H9 (cell line): ENCODE data around the gene ZNF584. TPM values are rescaled to one million over a fixed set of nuclear protein-coding genes. Genes with fewer than 3 reads are reported as not detected.
"Not testable (repeated sequence)": the region's sequence is repeated elsewhere in the genome, so short reads cannot be mapped to it uniquely, and the experiment has no call there.

Experiments
- DNase-seq: peaks from one replicate; pipeline ENCODE4 v3.0.0-alpha.2; 2017
- H2AFZ ChIP-seq: one replicate; pipeline ENCODE4 v1.6.1; 2013; ENCODE audit warnings: mild to moderate bottlenecking, low read length, control low read depth, moderate library complexity
- H2AK5ac ChIP-seq: 2 replicates; pipeline ENCODE4 v1.6.1; 2013; ENCODE audit warnings: low read length, control low read depth, mixed read lengths; ENCODE audit not compliant: insufficient read length
- H2BK120ac ChIP-seq: one replicate; pipeline ENCODE4 v1.6.1; 2013; ENCODE audit warnings: low read depth, mild to moderate bottlenecking, low read length, control low read depth, inconsistent platforms; ENCODE audit not compliant: poor library complexity, severe bottlenecking
- H2BK12ac ChIP-seq: 2 replicates; pipeline ENCODE4 v1.6.1; 2013; ENCODE audit warnings: low read length, control low read depth, mixed read lengths, low read depth; ENCODE audit not compliant: insufficient read length
- H2BK15ac ChIP-seq: 2 replicates; pipeline ENCODE4 v1.6.1; 2013; ENCODE audit warnings: low read depth, low read length, control low read depth
- H2BK20ac ChIP-seq: one replicate; pipeline ENCODE4 v1.6.1; 2013; ENCODE audit warnings: low read depth, mild to moderate bottlenecking, low read length, control low read depth, inconsistent platforms; ENCODE audit not compliant: poor library complexity, severe bottlenecking
- H2BK5ac ChIP-seq: 2 replicates; pipeline ENCODE4 v1.6.1; 2013; ENCODE audit warnings: low read length, control low read depth, mixed read lengths; ENCODE audit not compliant: insufficient read length
- H3K14ac ChIP-seq: 2 replicates; pipeline ENCODE4 v1.6.1; 2013; ENCODE audit warnings: low read length, control low read depth; ENCODE audit not compliant: insufficient read depth
- H3K18ac ChIP-seq: 2 replicates; pipeline ENCODE4 v1.6.1; 2013; ENCODE audit warnings: low read depth, mild to moderate bottlenecking, mixed read lengths, low read length, control low read depth; ENCODE audit not compliant: insufficient read length
- H3K23ac ChIP-seq: 2 replicates; pipeline ENCODE4 v1.6.1; 2013; ENCODE audit warnings: low read length, control low read depth, mixed read lengths, low read depth; ENCODE audit not compliant: insufficient read length
- H3K23me2 ChIP-seq: 2 replicates; pipeline ENCODE4 v1.6.1; 2013; ENCODE audit warnings: low read depth, mild to moderate bottlenecking, mixed read lengths, low read length, control low read depth; ENCODE audit not compliant: insufficient read length, poor library complexity, severe bottlenecking
- H3K27ac ChIP-seq: 2 replicates; pipeline ENCODE4 v1.5.1; 2013; ENCODE audit warnings: low read length, control low read depth, mixed read lengths, low read depth; ENCODE audit not compliant: insufficient read length
- H3K27me3 ChIP-seq: 2 replicates; pipeline ENCODE4 v1.6.1; 2013; ENCODE audit warnings: low read length, control low read depth, inconsistent platforms; ENCODE audit not compliant: insufficient read depth
- H3K4ac ChIP-seq: 2 replicates; pipeline ENCODE4 v1.6.1; 2013; ENCODE audit warnings: low read depth, mild to moderate bottlenecking, control low read depth, inconsistent platforms, low read length, moderate library complexity
- H3K4me1 ChIP-seq: 2 replicates; pipeline ENCODE4 v1.6.1; 2013; ENCODE audit warnings: low read length, control low read depth, inconsistent platforms; ENCODE audit not compliant: insufficient read depth
- H3K4me2 ChIP-seq: 2 replicates; pipeline ENCODE4 v1.6.1; 2013; ENCODE audit warnings: low read length, control low read depth, mixed read lengths; ENCODE audit not compliant: insufficient read length, insufficient read depth
- H3K56ac ChIP-seq: 2 replicates; pipeline ENCODE4 v1.6.1; 2013; ENCODE audit warnings: low read depth, mild to moderate bottlenecking, mixed read lengths, low read length, control low read depth; ENCODE audit not compliant: insufficient read length
- H3K79me1 ChIP-seq: 2 replicates; pipeline ENCODE4 v1.6.1; 2013; ENCODE audit warnings: low read depth, mild to moderate bottlenecking, moderate library complexity, low read length, control low read depth, inconsistent platforms; ENCODE audit not compliant: insufficient read depth, poor library complexity, severe bottlenecking
- H3K79me2 ChIP-seq: 2 replicates; pipeline ENCODE4 v1.6.1; 2013; ENCODE audit warnings: low read length, control low read depth, inconsistent platforms; ENCODE audit not compliant: insufficient read depth
- H3K9ac ChIP-seq: 2 replicates; pipeline ENCODE4 v1.6.1; 2013; ENCODE audit warnings: low read length, control low read depth, mixed read lengths; ENCODE audit not compliant: insufficient read length; ENCODE audit errors: extremely low read depth
- H3K9me3 ChIP-seq: one replicate; pipeline ENCODE4 v1.6.1; 2013; ENCODE audit warnings: low read depth, low read length, inconsistent platforms; ENCODE audit not compliant: control insufficient read depth
- H3T11ph ChIP-seq: one replicate; pipeline ENCODE4 v1.6.1; 2013; ENCODE audit warnings: mild to moderate bottlenecking, low read length, control low read depth, inconsistent platforms
- H4K20me1 ChIP-seq: one replicate; pipeline ENCODE4 v1.6.1; 2013; ENCODE audit not compliant: control insufficient read depth, insufficient read length, insufficient read depth
- H4K5ac ChIP-seq: 2 replicates; pipeline ENCODE4 v1.6.1; 2013; ENCODE audit warnings: low read depth, mild to moderate bottlenecking, mixed read lengths, low read length, control low read depth; ENCODE audit not compliant: insufficient read length
- H4K8ac ChIP-seq: replicated peaks from 2 replicates; pipeline ENCODE4 v1.6.1; 2013; ENCODE audit warnings: low read length, control low read depth, mixed read lengths, low read depth; ENCODE audit not compliant: insufficient read length
- H4K91ac ChIP-seq: 2 replicates; pipeline ENCODE4 v1.6.1; 2013; ENCODE audit warnings: low read depth, mild to moderate bottlenecking, moderate library complexity, mixed read lengths, low read length, control low read depth; ENCODE audit not compliant: insufficient read length
- H3K27ac Mint-ChIP-seq, 3 experiments: 2 replicates in 2 of 3; 3 replicates in 1 of 3; pipeline ENCODE4 v1.8.0; 2020 to 2021; ENCODE audit warnings: mixed read lengths in 3 of 3, mild to moderate bottlenecking in 1 of 3, moderate library complexity in 1 of 3
- H3K27me3 Mint-ChIP-seq: 2 replicates; pipeline ENCODE4 v1.8.0; 2021; ENCODE audit warnings: low read depth, mild to moderate bottlenecking, moderate library complexity, mixed read lengths
- H3K36me3 Mint-ChIP-seq, 3 experiments: 2 replicates in 2 of 3; 3 replicates in 1 of 3; pipeline ENCODE4 v1.8.0; 2020 to 2021; ENCODE audit warnings: low read depth in 3 of 3, mixed read lengths in 3 of 3; ENCODE audit not compliant: insufficient read depth in 1 of 3
- H3K4me1 Mint-ChIP-seq, 2 experiments: 2 replicates each; pipeline ENCODE4 v1.8.0; 2020; ENCODE audit warnings: mixed read lengths in 2 of 2
- H3K4me3 Mint-ChIP-seq, 2 experiments: 2 replicates in 1 of 2; 3 replicates in 1 of 2; pipeline ENCODE4 v1.8.0; 2020 to 2021; ENCODE audit warnings: mild to moderate bottlenecking in 2 of 2, mixed read lengths in 2 of 2, moderate library complexity in 1 of 2
- H3K9me3 Mint-ChIP-seq, 2 experiments: 2 replicates in 1 of 2; 3 replicates in 1 of 2; pipeline ENCODE4 v1.8.0; 2020; ENCODE audit warnings: mild to moderate bottlenecking in 2 of 2, mixed read lengths in 2 of 2, moderate library complexity in 1 of 2
- WGBS: extraction: QIAGEN DNeasy Blood & Tissue Kit; methylation state at CpG from one replicate; pipeline ENCODE4 v1.1.7; 2013; ENCODE audit warnings: missing lambda C conversion rate, low lambda C conversion rate, mixed read lengths; ENCODE audit not compliant: insufficient read length; ENCODE audit errors: extremely low coverage; 5-methylcytosine and 5-hydroxymethylcytosine counted together
- total RNA-seq: library from RNA; stranded (reverse); gene quantifications from 2 replicates; pipeline ENCODE4 v1.2.1, GENCODE V29; 2021
- TF ChIP-seq, protein P1 (sequence below): fragments of 200-600 bp; sonication (generic); conservative IDR thresholded peaks from 3 replicates; pipeline ENCODE4 v1.8.0; 2021; ENCODE audit warnings: antibody characterized with exemption, mild to moderate bottlenecking

The ZNF584 gene
- total RNA-seq, 1 experiment from 2014 or later = 7.4 TPM

DNA sequence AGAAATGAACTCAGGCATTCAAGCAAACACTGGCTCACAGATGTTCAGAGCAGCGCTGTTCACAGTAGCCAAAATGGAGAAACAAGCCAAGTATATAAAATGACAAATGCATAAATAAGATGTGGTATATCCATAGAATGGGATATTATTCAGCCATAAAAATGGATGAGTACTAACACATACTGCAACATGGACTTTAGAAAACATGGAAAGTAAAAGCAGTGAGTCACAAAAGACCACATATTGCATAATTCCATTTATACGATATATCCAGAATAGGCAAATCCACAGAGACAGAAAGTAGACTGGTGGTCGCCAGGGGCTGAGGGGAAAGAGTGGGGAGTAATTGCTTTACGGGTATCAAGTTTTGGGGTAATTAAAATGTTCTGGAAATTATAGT lies 34.2 kb upstream of the ZNF584 start:
- DNase-seq = no peak
- Mint-ChIP-seq H3K27ac (no peak overlapping the region), H3K27me3 (no peaks in the 10 kb centered on the region), H3K9me3 (no peaks in the 10 kb centered on the region), H3K36me3 (peaks cover 0 to 3% (median 0%) of the 10 kb centered on the region in 3 experiments; a peak in 1 of 7 replicates), H3K4me1 (no peaks in the 10 kb centered on the region), H3K4me3 (no peak overlapping the region)
- no peaks in the 10 kb centered on the region for H3K27me3 ChIP-seq
- no peak overlapping the region for H2BK120ac ChIP-seq
- no peaks in the 10 kb centered on the region for H3K23me2 ChIP-seq
- no peaks in the 10 kb centered on the region for H3K79me2 ChIP-seq
- WGBS = no CpG with 5 or more reads among the region's 4 CpGs
- H3K9me3 ChIP-seq = no peaks in the 10 kb centered on the region
- no peaks in the 10 kb centered on the region for H3K4me1 ChIP-seq
- no peak overlapping the region for H4K5ac ChIP-seq
- no peak overlapping the region for H3K4me2 ChIP-seq
- no peak overlapping the region for H4K8ac ChIP-seq
- H4K91ac ChIP-seq = no peak overlapping the region
- TF ChIP-seq, protein P1, sequence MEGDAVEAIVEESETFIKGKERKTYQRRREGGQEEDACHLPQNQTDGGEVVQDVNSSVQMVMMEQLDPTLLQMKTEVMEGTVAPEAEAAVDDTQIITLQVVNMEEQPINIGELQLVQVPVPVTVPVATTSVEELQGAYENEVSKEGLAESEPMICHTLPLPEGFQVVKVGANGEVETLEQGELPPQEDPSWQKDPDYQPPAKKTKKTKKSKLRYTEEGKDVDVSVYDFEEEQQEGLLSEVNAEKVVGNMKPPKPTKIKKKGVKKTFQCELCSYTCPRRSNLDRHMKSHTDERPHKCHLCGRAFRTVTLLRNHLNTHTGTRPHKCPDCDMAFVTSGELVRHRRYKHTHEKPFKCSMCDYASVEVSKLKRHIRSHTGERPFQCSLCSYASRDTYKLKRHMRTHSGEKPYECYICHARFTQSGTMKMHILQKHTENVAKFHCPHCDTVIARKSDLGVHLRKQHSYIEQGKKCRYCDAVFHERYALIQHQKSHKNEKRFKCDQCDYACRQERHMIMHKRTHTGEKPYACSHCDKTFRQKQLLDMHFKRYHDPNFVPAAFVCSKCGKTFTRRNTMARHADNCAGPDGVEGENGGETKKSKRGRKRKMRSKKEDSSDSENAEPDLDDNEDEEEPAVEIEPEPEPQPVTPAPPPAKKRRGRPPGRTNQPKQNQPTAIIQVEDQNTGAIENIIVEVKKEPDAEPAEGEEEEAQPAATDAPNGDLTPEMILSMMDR = no peak
- H3K9ac ChIP-seq = no peak overlapping the region
- H2BK12ac ChIP-seq = no peak overlapping the region
- no peaks in the 10 kb centered on the region for H4K20me1 ChIP-seq
- no peak overlapping the region for H3T11ph ChIP-seq
- H3K23ac ChIP-seq = no peak overlapping the region
- H2BK15ac ChIP-seq = no peak overlapping the region
- H3K4ac ChIP-seq = no peak overlapping the region
- no peak overlapping the region for H2AK5ac ChIP-seq
- H2BK5ac ChIP-seq = no peak overlapping the region
- no peak overlapping the region for H3K27ac ChIP-seq
- H3K79me1 ChIP-seq = no peaks in the 10 kb centered on the region
- no peak overlapping the region for H2AFZ ChIP-seq
- no peak overlapping the region for H3K18ac ChIP-seq
- no peak overlapping the region for H2BK20ac ChIP-seq
- H3K14ac ChIP-seq = no peak overlapping the region
- H3K56ac ChIP-seq = no peak overlapping the region

DNA sequence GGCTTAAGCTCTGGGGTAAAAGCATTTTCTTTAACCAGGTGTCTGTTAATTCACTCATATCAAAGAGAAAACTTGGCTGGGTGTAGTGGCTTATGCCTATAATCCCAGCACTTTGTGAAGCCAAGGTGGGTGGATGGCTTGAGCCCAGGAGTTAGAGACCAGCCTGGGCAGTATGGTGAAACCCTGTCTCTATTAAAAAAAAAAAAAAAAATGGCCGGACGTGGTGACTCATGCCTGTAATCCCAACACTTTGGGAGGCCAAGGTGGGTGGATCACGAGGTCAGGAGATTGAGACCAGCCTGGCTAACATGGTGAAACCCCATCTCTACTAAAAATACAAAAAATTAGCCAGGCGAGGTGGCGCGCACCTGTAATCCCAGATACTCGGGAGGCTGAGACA lies 31.7 kb upstream of the ZNF584 start:
- H3K79me2 ChIP-seq, H3K4me1 Mint-ChIP-seq, DNase-seq, H2BK15ac ChIP-seq, H3K27me3 Mint-ChIP-seq, H3K56ac ChIP-seq, H3K4me3 Mint-ChIP-seq, H4K8ac ChIP-seq, H3K14ac ChIP-seq, H4K20me1 ChIP-seq, H3K27ac ChIP-seq, H4K91ac ChIP-seq, H3K9ac ChIP-seq, H3K23ac ChIP-seq, H3K9me3 Mint-ChIP-seq, H2BK5ac ChIP-seq, H3K36me3 Mint-ChIP-seq, H3K27me3 ChIP-seq, H3K27ac Mint-ChIP-seq, H2BK12ac ChIP-seq, H4K5ac ChIP-seq, H2BK20ac ChIP-seq, H3K79me1 ChIP-seq, H3K9me3 ChIP-seq, H3K18ac ChIP-seq, H2AFZ ChIP-seq, H3K4ac ChIP-seq, H3T11ph ChIP-seq, H2AK5ac ChIP-seq, H3K4me1 ChIP-seq, H3K4me2 ChIP-seq, H2BK120ac ChIP-seq: not testable (repeated sequence)
- H3K23me2 ChIP-seq = peaks cover 10% of the 10 kb centered on the region
- WGBS = no CpG with 5 or more reads among the region's 7 CpGs
